ENCODE data around the gene FST. TPM values are rescaled to one million over a fixed set of nuclear protein-coding genes. Genes with fewer than 3 reads are reported as not detected.

FST gene
- total and polyA plus RNA-seq, 10 of the 15 experiments (the other 5 are each of a cell fraction or from before 2014, with no cell fraction given), result 0.23 TPM; not detected in 9

DNA sequence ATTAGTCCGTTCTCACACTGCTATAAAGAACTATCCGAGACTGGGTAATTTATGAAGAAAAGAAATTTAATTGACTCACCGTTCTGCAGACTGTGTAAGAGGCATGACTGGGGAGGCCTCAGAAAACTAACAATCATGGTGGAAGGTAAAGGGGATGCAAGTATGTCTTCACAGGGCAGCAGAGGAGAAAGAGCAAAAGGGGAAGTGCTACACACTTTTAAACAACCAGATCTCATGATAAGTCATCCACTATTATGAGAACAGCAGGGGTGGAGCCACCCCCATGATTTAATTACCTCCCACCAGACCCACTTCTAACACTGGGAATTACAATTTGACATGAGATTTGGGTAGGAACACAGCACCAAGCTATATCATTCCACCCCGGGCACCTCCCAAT lies 26.6 kb downstream of the FST start:
- BruUV-seq (replicated peaks), result no TSS peak
- no peak overlapping the region for H3K4me3 ChIP-seq
- no peak overlapping the region for H3K27ac ChIP-seq (ENCODE audit: control insufficient read depth, insufficient read depth)
- no peaks in the 10 kb centered on the region; the same call in 1 of the 2 replicates for H4K20me1 ChIP-seq (ENCODE audit: control insufficient read depth, insufficient read depth)
- TF ChIP-seq SPI1 (IDR thresholded peaks at IDR 0.05; ENCODE audit: borderline replicate concordance, insufficient read depth, low read depth, low read length) (peak; percentile 63; the same call in 1 of the 2 replicates), RFX5 (IDR thresholded peaks at IDR 0.05; ENCODE audit: low read depth, low read length) (no peak)
- ChIA-PET SMC1A (ENCODE audit: uncharacterized antibody, unreplicated experiment) (no interaction called here), RAD21 (ENCODE audit: unreplicated experiment) (no interaction called here), CTCF (no interaction called here), POLR2A (no interaction called here)
- no peaks in the 10 kb centered on the region for H3K4me1 ChIP-seq (ENCODE audit: control insufficient read depth, insufficient read depth, low read length)
- no peak for ATAC-seq
- FAIRE-seq, result no peak
- no peaks in the 10 kb centered on the region for H3K27me3 ChIP-seq (replicated peaks in 1 of 2; ENCODE audit: control insufficient read depth in 2 of 2, insufficient read depth in 2 of 2, low read length in 1 of 2)
- no peaks in the 10 kb centered on the region for H3K36me3 ChIP-seq (ENCODE audit: control insufficient read depth in 2 of 2, insufficient read depth in 2 of 2, low read length in 1 of 2)
- H3K79me2 ChIP-seq (ENCODE audit: control insufficient read depth, insufficient read depth, low read length), result no peaks in the 10 kb centered on the region
- H3K9ac ChIP-seq (ENCODE audit: control insufficient read depth, insufficient read depth, low read length), result no peak overlapping the region
- in situ Hi-C loops (cut with MboI), result no loop called here
- intact Hi-C loops (cut with micrococcal nuclease; ENCODE audit: unreplicated experiment), result no loop called here
- H2AFZ ChIP-seq (ENCODE audit: control insufficient read depth, low read depth, low read length), result no peak overlapping the region
- no peak overlapping the region for H3K4me2 ChIP-seq (ENCODE audit: control insufficient read depth, insufficient read depth)
- no peaks in the 10 kb centered on the region; the same call in 2 of the 3 replicates for H3K9me3 ChIP-seq (replicated peaks; ENCODE audit: control insufficient read depth, insufficient read depth, low read length)
- no peak for DNase-seq (ENCODE audit: low read depth, low spot score)
- 18% methylated on average over 4 of the region's 4 CpGs for WGBS (ENCODE audit: insufficient coverage, insufficient replicate concordance, low lambda C conversion rate, missing lambda C conversion rate)

DNA sequence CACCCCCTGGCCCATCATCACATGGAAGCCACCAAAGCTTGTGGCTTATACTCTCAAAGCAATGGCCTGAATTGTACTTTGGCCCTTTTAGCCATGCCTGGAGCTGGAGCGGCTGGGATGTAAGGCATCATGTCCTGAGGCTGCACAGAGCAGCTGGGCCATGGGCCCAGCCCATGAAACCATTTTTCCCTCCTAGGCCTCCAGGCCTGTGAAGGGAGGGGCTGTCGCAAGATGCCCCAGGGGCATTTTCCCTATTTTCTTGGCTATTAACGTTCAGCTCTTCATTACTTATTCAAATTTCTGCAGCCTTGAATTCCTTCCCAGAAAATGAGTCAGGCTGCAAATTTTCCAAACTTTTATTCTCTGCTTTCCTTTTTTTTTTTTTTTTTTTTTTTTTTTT lies 27.7 kb downstream of the FST start:
- no TSS peak for BruUV-seq (replicated peaks)

More for the DNA sequence above, 27.7 kb downstream of the FST start:
- no peaks in the 10 kb centered on the region; the same call in 2 of the 3 replicates for H3K9me3 ChIP-seq (replicated peaks; ENCODE audit: control insufficient read depth, insufficient read depth, low read length)
- no peaks in the 10 kb centered on the region for H3K79me2 ChIP-seq (ENCODE audit: control insufficient read depth, insufficient read depth, low read length)
- no peaks in the 10 kb centered on the region; the same call in 1 of the 2 replicates for H4K20me1 ChIP-seq (ENCODE audit: control insufficient read depth, insufficient read depth)
- no peak overlapping the region for H3K4me2 ChIP-seq (ENCODE audit: control insufficient read depth, insufficient read depth)
- ChIA-PET CTCF (no interaction called here), POLR2A (interaction anchor here (0.6 to 0.7 kb wide), 2 partner anchors 504 to 1219 kb away, joined by 3 to 5 read pairs; no protein-coding TSS in a partner anchor), RAD21 (ENCODE audit: unreplicated experiment) (no interaction called here), SMC1A (ENCODE audit: uncharacterized antibody, unreplicated experiment) (interaction anchor here (0.6 kb wide), 1 partner anchor 122 kb away, joined by 3 read pairs; no protein-coding TSS in a partner anchor)
- TF ChIP-seq SMARCA5 (IDR thresholded peaks at IDR 0.05), result no peak
- no peak for TF ChIP-seq ZNF217 (IDR thresholded peaks at IDR 0.05)
- TF ChIP-seq FOXM1 (IDR thresholded peaks at IDR 0.05; ENCODE audit: low read depth, low read length), result no peak
- no peak for TF ChIP-seq SP1 (IDR thresholded peaks at IDR 0.05; ENCODE audit: low read depth, low read length)
- TF ChIP-seq, protein P1, sequence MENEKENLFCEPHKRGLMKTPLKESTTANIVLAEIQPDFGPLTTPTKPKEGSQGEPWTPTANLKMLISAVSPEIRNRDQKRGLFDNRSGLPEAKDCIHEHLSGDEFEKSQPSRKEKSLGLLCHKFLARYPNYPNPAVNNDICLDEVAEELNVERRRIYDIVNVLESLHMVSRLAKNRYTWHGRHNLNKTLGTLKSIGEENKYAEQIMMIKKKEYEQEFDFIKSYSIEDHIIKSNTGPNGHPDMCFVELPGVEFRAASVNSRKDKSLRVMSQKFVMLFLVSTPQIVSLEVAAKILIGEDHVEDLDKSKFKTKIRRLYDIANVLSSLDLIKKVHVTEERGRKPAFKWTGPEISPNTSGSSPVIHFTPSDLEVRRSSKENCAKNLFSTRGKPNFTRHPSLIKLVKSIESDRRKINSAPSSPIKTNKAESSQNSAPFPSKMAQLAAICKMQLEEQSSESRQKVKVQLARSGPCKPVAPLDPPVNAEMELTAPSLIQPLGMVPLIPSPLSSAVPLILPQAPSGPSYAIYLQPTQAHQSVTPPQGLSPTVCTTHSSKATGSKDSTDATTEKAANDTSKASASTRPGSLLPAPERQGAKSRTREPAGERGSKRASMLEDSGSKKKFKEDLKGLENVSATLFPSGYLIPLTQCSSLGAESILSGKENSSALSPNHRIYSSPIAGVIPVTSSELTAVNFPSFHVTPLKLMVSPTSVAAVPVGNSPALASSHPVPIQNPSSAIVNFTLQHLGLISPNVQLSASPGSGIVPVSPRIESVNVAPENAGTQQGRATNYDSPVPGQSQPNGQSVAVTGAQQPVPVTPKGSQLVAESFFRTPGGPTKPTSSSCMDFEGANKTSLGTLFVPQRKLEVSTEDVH (IDR thresholded peaks at IDR 0.05; ENCODE audit: low read depth, partially characterized antibody), result no peak
- no peak overlapping the region for H2AFZ ChIP-seq (ENCODE audit: control insufficient read depth, low read depth, low read length)
- FAIRE-seq (no peak), DNase-seq (ENCODE audit: low read depth, low spot score) (no peak), ATAC-seq (no peak)
- no peak overlapping the region for H3K4me3 ChIP-seq
- in situ Hi-C loops (cut with MboI), result no loop called here
- H3K27ac ChIP-seq (ENCODE audit: control insufficient read depth, insufficient read depth), result no peak overlapping the region
- WGBS (ENCODE audit: insufficient coverage, insufficient replicate concordance, low lambda C conversion rate, missing lambda C conversion rate), result 33% methylated on average over 3 of the region's 3 CpGs
- no peaks in the 10 kb centered on the region for H3K27me3 ChIP-seq (replicated peaks in 1 of 2; ENCODE audit: control insufficient read depth in 2 of 2, insufficient read depth in 2 of 2, low read length in 1 of 2)
- no peaks in the 10 kb centered on the region for H3K36me3 ChIP-seq (ENCODE audit: control insufficient read depth in 2 of 2, insufficient read depth in 2 of 2, low read length in 1 of 2)
- no peaks in the 10 kb centered on the region for H3K4me1 ChIP-seq (ENCODE audit: control insufficient read depth, insufficient read depth, low read length)
- H3K9ac ChIP-seq (ENCODE audit: control insufficient read depth, insufficient read depth, low read length), result no peak overlapping the region
- intact Hi-C loops (cut with micrococcal nuclease; ENCODE audit: unreplicated experiment), result no loop called here

Data from GM12878 (cell line).